DOHH2 (cell line): Measurements from ENCODE around the gene WDR55.

ENCODE experiments used
- CTCF ChIP-seq: fragments of 200-600 bp; sonication (generic); IDR thresholded peaks from one replicate; pipeline ENCODE4 v1.5.1; 2014; ENCODE audit warnings: antibody characterized with exemption, mild to moderate bottlenecking, low read depth, low read length; ENCODE audit not compliant: poor library complexity, severe bottlenecking
- EZH2phosphoT487 ChIP-seq: fragments of 200-600 bp; sonication (generic); IDR thresholded peaks from 2 replicates; pipeline ENCODE4 v1.6.1; 2017; ENCODE audit warnings: borderline replicate concordance, mild to moderate bottlenecking, antibody characterized with exemption, low read length, moderate library complexity, mixed read lengths

- TF ChIP-seq CTCF (no peak), EZH2phosphoT487 (no peak)
Measured at GRCh38 chr5:140641716-140642115, 23.0 kb upstream of the WDR55 start.
